Aorta (tissue), 5 donors: ENCODE measurements around the gene CACNA1E. TPM values are rescaled to one million over a fixed set of nuclear protein-coding genes. Genes with fewer than 3 reads are reported as not detected.

Experiments used
- ATAC-seq: fragments of 200-7000 bp; cut with Tn5 transposase; one replicate; pipeline ENCODE4 v1.9.1; 2022; ENCODE audit warnings: moderate library complexity; ENCODE audit not compliant: low FRiP score
- DNase-seq, 2 donors: peaks; one replicate each; pipeline ENCODE4 v3.0.0-alpha.2; 2020
- H3K27ac ChIP-seq, 2 donors: one replicate each; pipeline ENCODE4 v1.5.1; 2013; ENCODE audit warnings: low read length in 2 of 2, mild to moderate bottlenecking in 2 of 2, moderate library complexity in 2 of 2, control low read depth in 1 of 2, inconsistent platforms in 1 of 2, low read depth in 1 of 2
- H3K27me3 ChIP-seq, 2 donors: one replicate each; pipeline ENCODE4 v1.6.1; 2013; ENCODE audit warnings: control low read depth in 1 of 2, low read length in 1 of 2, mild to moderate bottlenecking in 1 of 2, moderate library complexity in 1 of 2; ENCODE audit not compliant: insufficient read depth in 2 of 2, control insufficient read depth in 1 of 2
- H3K36me3 ChIP-seq, 2 donors: one replicate each; pipeline ENCODE4 v1.6.1; 2013; ENCODE audit warnings: control low read depth in 1 of 2, low read length in 1 of 2, mild to moderate bottlenecking in 1 of 2; ENCODE audit not compliant: insufficient read depth in 2 of 2, control insufficient read depth in 1 of 2
- H3K4me1 ChIP-seq, 2 donors: one replicate each; pipeline ENCODE4 v1.6.1; 2013; ENCODE audit warnings: low read length in 2 of 2, control low read depth in 1 of 2, mild to moderate bottlenecking in 1 of 2, moderate library complexity in 1 of 2; ENCODE audit not compliant: insufficient read depth in 2 of 2, control insufficient read depth in 1 of 2
- H3K4me3 ChIP-seq, 2 donors: one replicate each; pipeline ENCODE4 v1.5.1; 2013; ENCODE audit warnings: low read length in 2 of 2, control low read depth in 1 of 2, mild to moderate bottlenecking in 1 of 2
- H3K9me3 ChIP-seq: one replicate; pipeline ENCODE4 v1.6.1; 2013; ENCODE audit warnings: mild to moderate bottlenecking, low read length; ENCODE audit not compliant: control insufficient read depth
- WGBS, 2 donors: extraction: QIAGEN DNeasy Blood & Tissue Kit; methylation state at CpG; one replicate each; pipeline ENCODE4 v1.1.7; 2013; 5-methylcytosine and 5-hydroxymethylcytosine counted together
- intact Hi-C, 2 donors: fragments of 100-400 bp; cut with DNase I; formaldehyde crosslinking; loops; one replicate each; pipeline versions ENCODE4 v1.14.2 to v1.15.0; 2022
- polyA plus RNA-seq, 2 donors: library from polyadenylated mRNA; stranded (reverse); fragments of 200-250 nt; gene quantifications; one replicate each; pipeline ENCODE4 v1.2.3, GENCODE V29; 2013
- total RNA-seq, 2 donors: library from RNA; stranded (reverse); fragmentation: NEBNext Ultra II Directional; extraction: Animal tissue kit (Norgen Biotek cat#: 25700); gene quantifications; one replicate each; pipeline ENCODE4 v1.2.1, GENCODE V29; 2021
- donor health status: healthy with polysubstance abuse.
- donor health status: Bipolar disorder and iron deficiency.
- donor health status: DM: no; HTN: no; CAD: no.
- donor health status: DM: no; HTN: no; CAD: no.
- donor health status: DM: yes; HTN: yes; CAD: no.

The CACNA1E gene
- total and polyA plus RNA-seq, 4 donors, result 0.06 to 0.19 TPM; not detected in 2

- H3K27me3 ChIP-seq, result no peaks in the 10 kb centered on the region
- intact Hi-C loops, result no loop called here
- WGBS, 2 donors, result 52 to 73% methylated on average over 2 of the region's 2 CpGs
- H3K4me1 ChIP-seq, result no peaks in the 10 kb centered on the region
- DNase-seq (no peak), ATAC-seq (no peak)
- no peaks in the 10 kb centered on the region for H3K9me3 ChIP-seq
- H3K4me3 ChIP-seq, result no peak overlapping the region
- no peaks in the 10 kb centered on the region for H3K36me3 ChIP-seq
- no peak overlapping the region for H3K27ac ChIP-seq
These were observed 172.4 kb downstream of the CACNA1E start for GRCh38 chr1:181655756-181656155.

- Histone ChIP-seq H3K4me3 (no peak overlapping the region), H3K27ac (no peak overlapping the region), H3K9me3 (peaks cover 1% of the 10 kb centered on the region), H3K4me1 (no peaks in the 10 kb centered on the region), H3K36me3 (no peaks in the 10 kb centered on the region), H3K27me3 (no peaks in the 10 kb centered on the region)
- 51 to 78% methylated on average over 2 of the region's 2 CpGs for WGBS, 2 donors
- intact Hi-C loops, result no loop called here
- DNase-seq (no peak), ATAC-seq (no peak)
These were observed 173.2 kb downstream of the CACNA1E start for GRCh38 chr1:181656491-181656890.

GRCh38 chr1:181658581-181658980 lies 175.3 kb downstream of the CACNA1E start:
- Histone ChIP-seq H3K27ac (no peak overlapping the region), H3K4me3 (no peak overlapping the region), H3K36me3 (no peaks in the 10 kb centered on the region), H3K27me3 (no peaks in the 10 kb centered on the region), H3K4me1 (no peaks in the 10 kb centered on the region), H3K9me3 (peaks cover 1% of the 10 kb centered on the region)
- no peak for ATAC-seq
- no peak for DNase-seq
- intact Hi-C loops, result no loop called here
- WGBS, 2 donors, result 82 to 85% methylated on average over 4 of the region's 4 CpGs

GRCh38 chr1:181659321-181659957 lies 176.1 kb downstream of the CACNA1E start:
- H3K4me3 ChIP-seq, result no peak overlapping the region
- no peak for DNase-seq
- no peaks in the 10 kb centered on the region for H3K36me3 ChIP-seq
- H3K27ac ChIP-seq, result no peak overlapping the region
- H3K9me3 ChIP-seq, result peaks cover 1% of the 10 kb centered on the region
- H3K27me3 ChIP-seq, result no peaks in the 10 kb centered on the region
- no peaks in the 10 kb centered on the region for H3K4me1 ChIP-seq
- ATAC-seq, result no peak
- intact Hi-C loops, result no loop called here
- WGBS, 2 donors, result 40 to 42% methylated on average over 5 of the region's 5 CpGs

GRCh38 chr1:181660621-181661020 lies 177.3 kb downstream of the CACNA1E start:
- peaks cover 1% of the 10 kb centered on the region for H3K9me3 ChIP-seq
- no peaks in the 10 kb centered on the region for H3K4me1 ChIP-seq
- intact Hi-C loops, result no loop called here
- H3K27me3 ChIP-seq, result no peaks in the 10 kb centered on the region
- H3K27ac ChIP-seq, result no peak overlapping the region
- no peak for DNase-seq
- WGBS, 2 donors, result 76 to 85% methylated on average over 3 of the region's 3 CpGs
- H3K36me3 ChIP-seq, result no peaks in the 10 kb centered on the region
- no peak for ATAC-seq
- H3K4me3 ChIP-seq, result no peak overlapping the region

GRCh38 chr1:181661569-181661968 lies 178.3 kb downstream of the CACNA1E start:
- ATAC-seq (no peak), DNase-seq (no peak)
- 65 to 82% methylated on average over 1 of the region's 1 CpG for WGBS, 2 donors
- H3K4me1 ChIP-seq, result no peaks in the 10 kb centered on the region
- H3K9me3 ChIP-seq, result peaks cover 1% of the 10 kb centered on the region
- H3K36me3 ChIP-seq, result no peaks in the 10 kb centered on the region
- no peaks in the 10 kb centered on the region for H3K27me3 ChIP-seq
- no peak overlapping the region for H3K27ac ChIP-seq
- no peak overlapping the region for H3K4me3 ChIP-seq
- intact Hi-C loops, result no loop called here

GRCh38 chr1:181662606-181663005 lies 179.3 kb downstream of the CACNA1E start:
- Histone ChIP-seq H3K4me1 (no peaks in the 10 kb centered on the region), H3K9me3 (peaks cover 1% of the 10 kb centered on the region), H3K27ac (no peak overlapping the region), H3K4me3 (no peak overlapping the region), H3K27me3 (no peaks in the 10 kb centered on the region), H3K36me3 (no peaks in the 10 kb centered on the region)
- ATAC-seq, result no peak
- no peak for DNase-seq
- intact Hi-C loops, result no loop called here

GRCh38 chr1:181664543-181664942 lies 181.2 kb downstream of the CACNA1E start:
- Histone ChIP-seq H3K36me3 (no peaks in the 10 kb centered on the region), H3K9me3 (peaks cover 1% of the 10 kb centered on the region), H3K4me3 (no peak overlapping the region), H3K27ac (no peak overlapping the region), H3K4me1 (no peaks in the 10 kb centered on the region), H3K27me3 (no peaks in the 10 kb centered on the region)
- no peak for DNase-seq
- WGBS, 2 donors, result 75 to 83% methylated on average over 2 of the region's 2 CpGs
- no peak for ATAC-seq
- intact Hi-C loops, result no loop called here

- intact Hi-C loops, result no loop called here
- no peaks in the 10 kb centered on the region for H3K36me3 ChIP-seq
- no peaks in the 10 kb centered on the region for H3K4me1 ChIP-seq
- WGBS, 2 donors, result 65 to 71% methylated on average over 6 of the region's 6 CpGs
- no peak for ATAC-seq
- DNase-seq, result no peak
- no peaks in the 10 kb centered on the region for H3K9me3 ChIP-seq
- H3K27ac ChIP-seq, result no peak overlapping the region
- H3K27me3 ChIP-seq, result no peaks in the 10 kb centered on the region
- H3K4me3 ChIP-seq, result no peak overlapping the region
These were observed 185.9 kb downstream of the CACNA1E start for GRCh38 chr1:181669246-181669645.
